Measurements from ENCODE around the gene PPP1R15B. TPM values are rescaled to one million over a fixed set of nuclear protein-coding genes. Genes with fewer than 3 reads are reported as not detected.

Gene PPP1R15B
- total RNA-seq, 1 donor from 2014 or later: 23.4 TPM

GRCh38 chr1:204455831-204456145 is 44.2 kb upstream of the PPP1R15B start:
- H3K27me3 ChIP-seq (ENCODE audit: control insufficient read depth, insufficient read depth, low read length): no peaks in the 10 kb centered on the region

GRCh38 chr1:204455063-204455830 is 43.6 kb upstream of the PPP1R15B start:
- TF ChIP-seq CTCF (IDR thresholded peaks at IDR 0.05; ENCODE audit: insufficient read depth, low read length, severe bottlenecking): no peak
- Histone ChIP-seq H3K4me3 (ENCODE audit: low read depth, low read length) (no peak overlapping the region), H3K27me3 (ENCODE audit: control insufficient read depth, insufficient read depth, low read length) (no peaks in the 10 kb centered on the region), H3K36me3 (ENCODE audit: control insufficient read depth, insufficient read depth, low read length) (peaks cover 10% of the 10 kb centered on the region)
- DNase-seq (ENCODE audit: low read depth) (no peak), FAIRE-seq (no peak)

More at GRCh38 chr1:204455831-204456145, 44.2 kb upstream of the PPP1R15B start:
- Histone ChIP-seq H3K36me3 (ENCODE audit: control insufficient read depth, insufficient read depth, low read length) (peaks cover 10% of the 10 kb centered on the region), H3K4me3 (ENCODE audit: low read depth, low read length) (no peak overlapping the region)
- FAIRE-seq (no peak), DNase-seq (ENCODE audit: low read depth) (no peak)
- no peak for TF ChIP-seq CTCF (IDR thresholded peaks at IDR 0.05; ENCODE audit: insufficient read depth, low read length, severe bottlenecking)

GRCh38 chr1:204454476-204454875 is 42.9 kb upstream of the PPP1R15B start:
- DNase-seq (ENCODE audit: low read depth): no peak
- no peak for FAIRE-seq
- Histone ChIP-seq H3K27me3 (ENCODE audit: control insufficient read depth, insufficient read depth, low read length) (no peaks in the 10 kb centered on the region), H3K4me3 (ENCODE audit: low read depth, low read length) (no peak overlapping the region), H3K36me3 (ENCODE audit: control insufficient read depth, insufficient read depth, low read length) (peaks cover 6% of the 10 kb centered on the region)
- TF ChIP-seq CTCF (IDR thresholded peaks at IDR 0.05; ENCODE audit: insufficient read depth, low read length, severe bottlenecking): no peak

GRCh38 chr1:204453141-204453772 is 41.6 kb upstream of the PPP1R15B start:
- no peak for FAIRE-seq
- peak; percentile 14 for DNase-seq (ENCODE audit: low read depth)
- TF ChIP-seq CTCF (IDR thresholded peaks at IDR 0.05; ENCODE audit: insufficient read depth, low read length, severe bottlenecking): no peak

GRCh38 chr1:204451352-204452124 is 39.9 kb upstream of the PPP1R15B start:
- H3K27me3 ChIP-seq (ENCODE audit: control insufficient read depth, insufficient read depth, low read length): no peaks in the 10 kb centered on the region
- no peak overlapping the region for H3K4me3 ChIP-seq (ENCODE audit: low read depth, low read length)
- TF ChIP-seq CTCF (IDR thresholded peaks at IDR 0.05; ENCODE audit: insufficient read depth, low read length, severe bottlenecking): no peak
- FAIRE-seq (peak; percentile 70), DNase-seq (ENCODE audit: low read depth) (no peak)
- H3K36me3 ChIP-seq (ENCODE audit: control insufficient read depth, insufficient read depth, low read length): peaks cover 10% of the 10 kb centered on the region

More at GRCh38 chr1:204453141-204453772, 41.6 kb upstream of the PPP1R15B start:
- Histone ChIP-seq H3K36me3 (ENCODE audit: control insufficient read depth, insufficient read depth, low read length) (peaks cover 6% of the 10 kb centered on the region), H3K4me3 (ENCODE audit: low read depth, low read length) (no peak overlapping the region), H3K27me3 (ENCODE audit: control insufficient read depth, insufficient read depth, low read length) (no peaks in the 10 kb centered on the region)

Data from bronchial epithelial cell (primary cell).